K562 (cell line): ENCODE data around the gene CCDC85C. TPM values are rescaled to one million over a fixed set of nuclear protein-coding genes. Genes with fewer than 3 reads are reported as not detected.

Experiments used
- ATAC-seq: fragments of 200-7000 bp; cut with Tn5 transposase; 3 replicates; pipeline ENCODE4 v1.9.1; 2020; ENCODE audit warnings: moderate library complexity
- BruUV-seq: library from RNA; stranded (reverse); fragments of 400-500 nt; replicated peaks from 2 replicates; lab custom pipeline; 2021; lab: Mats Ljungman, UMichigan
- CTCF ChIA-PET: fragments of 300-600 bp; formaldehyde crosslinking; extraction: SDS; loops from one replicate; lab custom pipeline; 2021; ENCODE audit warnings: low intra/inter-chr PET ratio; lab: Yijun Ruan, JAX
- POLR2A ChIA-PET: fragments of 300-600, 350-650 bp; sonication (Branson Sonifier 250); formaldehyde crosslinking; extraction: SDS; loops from one replicate; lab custom pipeline; 2021; ENCODE audit warnings: antibody characterized with exemption, inconsistent platforms; lab: Yijun Ruan, JAX
- DNase-seq, 4 experiments: peaks; one replicate each; pipeline versions ENCODE4 v3.0.0 to v3.0.0-alpha.2; 2011 to 2018; ENCODE audit warnings: low spot score in 3 of 4, mixed read lengths in 3 of 4; ENCODE audit errors: extremely low read depth in 1 of 4
- FAIRE-seq: peaks from 2 replicates; lab custom pipeline; 2011; peaks lifted over from hg19 to GRCh38; lab: Jason Lieb, UNC
- H2AFZ ChIP-seq: 2 replicates; pipeline ENCODE4 v1.6.0; 2011; ENCODE audit warnings: low read depth, low read length, control low read depth, inconsistent platforms
- H3K27ac ChIP-seq: fragments of 200-600 bp; 3 replicates; pipeline ENCODE4 v1.8.0; 2011; ENCODE audit warnings: low read depth, mild to moderate bottlenecking, control low read depth, inconsistent platforms, low read length, moderate library complexity, mixed read lengths; ENCODE audit errors: extremely low read depth
- H3K27me3 ChIP-seq, 2 experiments: fragments of 300-600 bp in 1 of 2; 2 replicates in 1 of 2; 3 replicates in 1 of 2; pipeline versions ENCODE4 v1.6.0 to v1.8.0; 2011; ENCODE audit warnings: inconsistent platforms in 2 of 2, low read length in 2 of 2, mild to moderate bottlenecking in 1 of 2, mixed read lengths in 1 of 2, moderate library complexity in 1 of 2; ENCODE audit not compliant: control insufficient read depth in 2 of 2, insufficient read depth in 2 of 2
- H3K36me3 ChIP-seq: fragments of 300-600 bp; 3 replicates; pipeline ENCODE4 v1.8.0; 2011; ENCODE audit warnings: mild to moderate bottlenecking, low read length, inconsistent platforms; ENCODE audit not compliant: control insufficient read depth, insufficient read depth
- H3K4me1 ChIP-seq, 2 experiments: fragments of 200-600 bp in 1 of 2; replicated peaks in 1 of 2; 2 replicates in 1 of 2; 3 replicates in 1 of 2; pipeline versions ENCODE4 v1.5.1 to v1.8.0; 2011; ENCODE audit warnings: inconsistent platforms in 2 of 2, low read length in 2 of 2, mild to moderate bottlenecking in 1 of 2, mixed read lengths in 1 of 2, moderate library complexity in 1 of 2; ENCODE audit not compliant: control insufficient read depth in 2 of 2, insufficient read depth in 2 of 2
- H3K4me2 ChIP-seq: 2 replicates; pipeline ENCODE4 v1.6.1; 2011; ENCODE audit warnings: low read length, control low read depth, inconsistent platforms, mixed read lengths; ENCODE audit not compliant: insufficient read depth
- H3K4me3 ChIP-seq: fragments of 200-600 bp; sonication (generic), shearing (Covaris generic); 2 replicates; pipeline ENCODE4 v1.5.1; 2016; ENCODE audit warnings: control low read depth, inconsistent platforms
- H3K79me2 ChIP-seq: fragments of 200-600 bp; 3 replicates; pipeline ENCODE4 v1.8.0; 2011; ENCODE audit warnings: low read length, inconsistent platforms; ENCODE audit not compliant: control insufficient read depth, insufficient read depth
- H3K9ac ChIP-seq, 2 experiments: 2 replicates each; pipeline versions ENCODE4 v1.6.0 to v1.6.1; 2011; ENCODE audit warnings: low read depth in 2 of 2, low read length in 2 of 2, control low read depth in 1 of 2, inconsistent platforms in 1 of 2, mild to moderate bottlenecking in 1 of 2, mixed read lengths in 1 of 2; ENCODE audit not compliant: insufficient read depth in 1 of 2
- H3K9me1 ChIP-seq: one replicate; pipeline ENCODE4 v1.6.0; 2011; ENCODE audit warnings: inconsistent platforms, mild to moderate bottlenecking, low read length, moderate library complexity; ENCODE audit not compliant: control insufficient read depth, insufficient read depth
- H3K9me3 ChIP-seq: replicated peaks from 2 replicates; pipeline ENCODE4 v1.5.1; 2011; ENCODE audit warnings: low read depth, low read length, inconsistent platforms; ENCODE audit not compliant: control insufficient read depth, insufficient read depth
- H4K20me1 ChIP-seq: replicated peaks from 2 replicates; pipeline ENCODE4 v1.6.1; 2011; ENCODE audit warnings: low read length, inconsistent platforms, mixed read lengths; ENCODE audit not compliant: control insufficient read depth, insufficient read depth
- CEBPZ ChIP-seq: fragments of 150-350 bp; IDR thresholded peaks from 2 replicates; pipeline ENCODE4 v1.6.1; 2014; ENCODE audit warnings: low read depth, mild to moderate bottlenecking, low read length, borderline replicate concordance
- HDAC1 ChIP-seq, 2 experiments: fragments of 450-650 bp; IDR thresholded peaks; 2 replicates each; pipeline ENCODE4 v1.6.1; 2016 to 2017; ENCODE audit warnings: inconsistent platforms in 1 of 2, mild to moderate bottlenecking in 1 of 2, moderate library complexity in 1 of 2
- PHTF2 ChIP-seq: fragments of 250-450 bp; sonication (Bioruptor Pico); IDR thresholded peaks from 2 replicates; pipeline ENCODE4 v1.5.0; 2021; ENCODE audit warnings: mild to moderate bottlenecking
- RB1 ChIP-seq: fragments of 450-650 bp; IDR thresholded peaks from 2 replicates; pipeline ENCODE4 v1.6.1; 2017; ENCODE audit warnings: low read depth, mild to moderate bottlenecking
- ZKSCAN1 ChIP-seq: fragments of 150-350 bp; IDR thresholded peaks from 2 replicates; pipeline ENCODE4 v1.6.1; 2016; ENCODE audit warnings: low read depth, low read length
- ZNF311 ChIP-seq: fragments of 250-450 bp; sonication (Bioruptor Pico); IDR thresholded peaks from 2 replicates; pipeline ENCODE4 v1.4.0; 2020; ENCODE audit warnings: mild to moderate bottlenecking, moderate library complexity
- WGBS: fragments of 100-300 bp; shearing (Covaris generic); methylation state at CpG from one replicate; pipeline ENCODE4 v1.1.6; 2016; ENCODE audit warnings: low coverage, mixed read lengths; ENCODE audit not compliant: insufficient coverage; ENCODE audit errors: missing lambda C conversion rate; 5-methylcytosine and 5-hydroxymethylcytosine counted together
- in situ Hi-C: fragments of 300-500 bp; cut with MboI; formaldehyde crosslinking; loops from 4 replicates; pipeline ENCODE4 v1.15.0; 2018; ENCODE audit warnings: inconsistent platforms, mixed read lengths
- intact Hi-C: fragments of 100-400 bp; cut with micrococcal nuclease; formaldehyde crosslinking; loops from 2 replicates; pipeline ENCODE4 v1.14.2; 2022
- polyA plus RNA-seq, 8 experiments: library from polyadenylated mRNA; depleted of rRNA in 4 of 8; stranded (reverse) in 5 of 8; unstranded in 3 of 8; fragments of >200 nt; fragmentation: Nextera tagmentation in 2 of 8; fragmentation: Illumina TruSeq in 1 of 8; extraction: Ambion mirVana in 2 of 8; extraction: Trizol in 1 of 8; gene quantifications; 2 replicates each; pipeline versions ENCODE4 v1.2.1 to v1.2.3, GENCODE V29; 2011 to 2014; ENCODE audit warnings: inconsistent platforms in 1 of 8, missing spikeins in 1 of 8
- total RNA-seq, 7 experiments: library from RNA; depleted of rRNA in 6 of 7; stranded (reverse); fragments of >200 nt in 6 of 7; fragmentation: Illumina TruSeq in 2 of 7; extraction: Trizol in 2 of 7; gene quantifications; 2 replicates each; pipeline versions ENCODE4 v1.2.1 to v1.2.3, GENCODE V29; 2011 to 2021; ENCODE audit warnings: low replicate concordance in 1 of 7

The CCDC85C gene
- total and polyA plus RNA-seq, 9 of the 15 experiments (the other 6 are each of a cell fraction or from before 2014, with no cell fraction given): 0.18 to 22.0 (median 6.3) TPM

GRCh38 chr14:99461411-99462085 is 142.5 kb downstream of the CCDC85C start:
- intact Hi-C loops: no loop called here
- Histone ChIP-seq H2AFZ (no peak overlapping the region), H3K4me2 (no peak overlapping the region), H3K4me1 (peaks cover 0 to 12% of the 10 kb centered on the region in 2 experiments; a peak in 2 of 5 replicates), H3K27ac (no peak overlapping the region), H3K9me3 (no peaks in the 10 kb centered on the region), H3K4me3 (no peak overlapping the region), H3K27me3 (no peaks in the 10 kb centered on the region), H3K9me1 (no peaks in the 10 kb centered on the region), H4K20me1 (peaks cover 6% of the 10 kb centered on the region; the same call in 1 of the 2 replicates), H3K79me2 (peaks cover 4% of the 10 kb centered on the region; the same call in 1 of the 3 replicates), H3K9ac (no peak overlapping the region), H3K36me3 (peaks cover 70% of the 10 kb centered on the region; the same call in 2 of the 3 replicates)
- no peak for FAIRE-seq
- 84% methylated on average over 5 of the region's 5 CpGs for WGBS
- ChIA-PET CTCF (no interaction called here), POLR2A (interaction anchor here (0.8 to 1.6 kb wide), 8 partner anchors 10 to 60 kb away, joined by 3 to 5 read pairs (median 4); partner anchors contain the start of genes CCNK and SETD3)
- in situ Hi-C loops: no loop called here
- ATAC-seq: no peak
- TF ChIP-seq CEBPZ (no peak), ZNF311 (CRISPR knock-in tag) (no peak), PHTF2 (CRISPR knock-in tag) (no peak), RB1 (no peak), HDAC1 (IDR thresholded peaks at IDR 0.05) (no peak), ZKSCAN1 (no peak)
- DNase-seq: no peak
- no TSS peak for BruUV-seq
